OCI-LY3 (cell line): ENCODE measurements around the gene SPAAR.
"Not testable (repeated sequence)": the region's sequence is repeated elsewhere in the genome, so short reads cannot be mapped to it uniquely, and the experiment has no call there.

Experiments
- H2AFZ ChIP-seq: fragments of 200-600, 300-600 bp; shearing (Covaris generic); 2 replicates; pipeline ENCODE4 v1.6.0; 2014; ENCODE audit warnings: antibody characterized with exemption, low read depth, low read length
- H3K27ac ChIP-seq: fragments of 200-600, 300-600 bp; sonication (generic); 2 replicates; pipeline ENCODE4 v1.5.1; 2014; ENCODE audit warnings: mild to moderate bottlenecking, low read length, moderate library complexity, mixed read lengths
- H3K27me3 ChIP-seq: fragments of 200-600, 300-600 bp; sonication (generic); 2 replicates; pipeline ENCODE4 v1.6.1; 2014; ENCODE audit warnings: low read depth, low read length, mixed read lengths
- H3K36me3 ChIP-seq: fragments of 200-600, 300-600 bp; sonication (generic); replicated peaks from 2 replicates; pipeline ENCODE3; 2014; ENCODE audit warnings: low read depth, low read length, mixed read lengths
- H3K4me1 ChIP-seq: fragments of 300-600, 200-600 bp; sonication (generic); 2 replicates; pipeline ENCODE4 v1.6.1; 2014; ENCODE audit warnings: low read length, mixed read lengths
- H3K4me2 ChIP-seq: fragments of 200-600, 300-600 bp; sonication (generic); 2 replicates; pipeline ENCODE4 v1.6.1; 2014; ENCODE audit warnings: low read length, mixed read lengths
- H3K4me3 ChIP-seq: fragments of 300-600, 200-600 bp; sonication (generic); 2 replicates; pipeline ENCODE4 v1.5.1; 2014; ENCODE audit warnings: antibody characterized with exemption, mild to moderate bottlenecking, low read length, moderate library complexity
- H3K79me2 ChIP-seq: fragments of 300-600, 200-600 bp; shearing (Covaris generic); 2 replicates; pipeline ENCODE4 v1.6.1; 2014; ENCODE audit warnings: mild to moderate bottlenecking, low read length, mixed read lengths
- H3K9ac ChIP-seq: fragments of 300-600, 200-600 bp; shearing (Covaris generic); 2 replicates; pipeline ENCODE4 v1.6.0; 2014; ENCODE audit warnings: mild to moderate bottlenecking, low read length, moderate library complexity
- H3K9me3 ChIP-seq: fragments of 200-600, 300-600 bp; shearing (Covaris generic); 2 replicates; pipeline ENCODE4 v1.6.1; 2014; ENCODE audit warnings: low read length, mixed read lengths; ENCODE audit not compliant: insufficient read depth
- H4K20me1 ChIP-seq: fragments of 200-600, 300-600 bp; sonication (generic); 2 replicates; pipeline ENCODE4 v1.6.1; 2016; ENCODE audit warnings: low read length, mixed read lengths; ENCODE audit not compliant: insufficient read depth
- EZH2phosphoT487 ChIP-seq: fragments of 200-600 bp; shearing (Covaris generic); IDR thresholded peaks from 2 replicates; pipeline ENCODE4 v1.6.1; 2018; ENCODE audit warnings: antibody characterized with exemption, mixed run types, low read depth
- TF ChIP-seq, protein P1 (sequence below): fragments of 200-600, 300-600 bp; sonication (generic); IDR thresholded peaks from 2 replicates; pipeline ENCODE4 v1.5.1; 2014; ENCODE audit warnings: antibody characterized with exemption, low read length, low read depth

SPAAR gene

GRCh38 chr9:35896570-35896969 is 12.7 kb upstream of the SPAAR start:
- no peaks in the 10 kb centered on the region for H3K9me3 ChIP-seq
- H3K4me1 ChIP-seq = no peaks in the 10 kb centered on the region
- peaks cover 38% of the 10 kb centered on the region for H3K27me3 ChIP-seq
- H2AFZ ChIP-seq = no peak overlapping the region
- no peak overlapping the region for H3K4me3 ChIP-seq
- H3K36me3 ChIP-seq = no peaks in the 10 kb centered on the region
- no peak overlapping the region for H3K9ac ChIP-seq
- H3K79me2 ChIP-seq = no peaks in the 10 kb centered on the region
- no peaks in the 10 kb centered on the region for H4K20me1 ChIP-seq
- H3K27ac ChIP-seq = no peak overlapping the region
- TF ChIP-seq EZH2phosphoT487 = no peak
- TF ChIP-seq, protein P1, sequence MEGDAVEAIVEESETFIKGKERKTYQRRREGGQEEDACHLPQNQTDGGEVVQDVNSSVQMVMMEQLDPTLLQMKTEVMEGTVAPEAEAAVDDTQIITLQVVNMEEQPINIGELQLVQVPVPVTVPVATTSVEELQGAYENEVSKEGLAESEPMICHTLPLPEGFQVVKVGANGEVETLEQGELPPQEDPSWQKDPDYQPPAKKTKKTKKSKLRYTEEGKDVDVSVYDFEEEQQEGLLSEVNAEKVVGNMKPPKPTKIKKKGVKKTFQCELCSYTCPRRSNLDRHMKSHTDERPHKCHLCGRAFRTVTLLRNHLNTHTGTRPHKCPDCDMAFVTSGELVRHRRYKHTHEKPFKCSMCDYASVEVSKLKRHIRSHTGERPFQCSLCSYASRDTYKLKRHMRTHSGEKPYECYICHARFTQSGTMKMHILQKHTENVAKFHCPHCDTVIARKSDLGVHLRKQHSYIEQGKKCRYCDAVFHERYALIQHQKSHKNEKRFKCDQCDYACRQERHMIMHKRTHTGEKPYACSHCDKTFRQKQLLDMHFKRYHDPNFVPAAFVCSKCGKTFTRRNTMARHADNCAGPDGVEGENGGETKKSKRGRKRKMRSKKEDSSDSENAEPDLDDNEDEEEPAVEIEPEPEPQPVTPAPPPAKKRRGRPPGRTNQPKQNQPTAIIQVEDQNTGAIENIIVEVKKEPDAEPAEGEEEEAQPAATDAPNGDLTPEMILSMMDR = no peak
- H3K4me2 ChIP-seq = no peak overlapping the region

DNA sequence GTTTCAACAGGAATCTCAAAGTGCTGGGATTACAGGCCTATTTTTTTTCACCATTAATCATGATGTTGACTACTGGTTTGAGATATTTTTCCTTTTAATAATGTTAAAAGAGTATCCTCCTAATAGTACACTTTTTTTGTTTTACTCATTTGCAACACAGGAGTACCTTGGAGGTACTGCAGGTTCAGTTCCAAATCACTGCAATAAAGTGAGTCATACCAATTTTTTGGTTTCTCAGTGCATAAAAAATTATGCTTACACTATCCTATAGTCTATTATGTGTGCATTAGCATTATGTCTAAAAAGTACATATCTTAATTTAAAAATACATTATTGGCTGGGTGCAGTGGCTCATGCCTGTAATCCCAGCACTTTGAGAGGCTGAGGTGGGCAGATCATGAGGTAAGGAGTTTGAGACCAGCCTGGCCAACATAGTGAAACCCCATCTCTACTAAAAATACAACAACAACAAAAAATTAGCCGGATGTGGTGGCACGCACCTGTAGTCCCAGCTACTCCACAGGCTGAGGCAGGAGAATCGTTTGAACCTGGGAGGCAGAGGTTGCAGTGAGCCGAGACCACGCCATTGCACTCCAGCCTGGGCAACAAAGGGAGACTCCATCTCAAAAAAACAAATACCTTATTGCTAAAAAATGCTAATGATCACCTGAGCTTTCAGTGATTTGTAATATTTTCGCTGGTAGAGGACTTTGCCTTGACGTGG is 11.8 kb upstream of the SPAAR start:
- H3K9me3 ChIP-seq, H3K79me2 ChIP-seq, H3K9ac ChIP-seq, H3K4me1 ChIP-seq, H3K4me2 ChIP-seq, H3K4me3 ChIP-seq, H2AFZ ChIP-seq, H3K27ac ChIP-seq, H4K20me1 ChIP-seq, H3K36me3 ChIP-seq: not testable (repeated sequence)
- H3K27me3 ChIP-seq = peaks cover 30% of the 10 kb centered on the region

GRCh38 chr9:35898337-35898736 is 11.0 kb upstream of the SPAAR start:
- Histone ChIP-seq H3K27me3 (peaks cover 24% of the 10 kb centered on the region), H3K9me3 (no peaks in the 10 kb centered on the region), H3K4me3 (no peak overlapping the region), H3K79me2 (no peaks in the 10 kb centered on the region), H3K4me2 (no peak overlapping the region), H3K27ac (no peak overlapping the region), H2AFZ (no peak overlapping the region), H3K9ac (no peak overlapping the region), H4K20me1 (no peaks in the 10 kb centered on the region), H3K4me1 (no peaks in the 10 kb centered on the region), H3K36me3 (no peaks in the 10 kb centered on the region)
- no peak for TF ChIP-seq EZH2phosphoT487
- TF ChIP-seq, protein P1 = no peak

DNA sequence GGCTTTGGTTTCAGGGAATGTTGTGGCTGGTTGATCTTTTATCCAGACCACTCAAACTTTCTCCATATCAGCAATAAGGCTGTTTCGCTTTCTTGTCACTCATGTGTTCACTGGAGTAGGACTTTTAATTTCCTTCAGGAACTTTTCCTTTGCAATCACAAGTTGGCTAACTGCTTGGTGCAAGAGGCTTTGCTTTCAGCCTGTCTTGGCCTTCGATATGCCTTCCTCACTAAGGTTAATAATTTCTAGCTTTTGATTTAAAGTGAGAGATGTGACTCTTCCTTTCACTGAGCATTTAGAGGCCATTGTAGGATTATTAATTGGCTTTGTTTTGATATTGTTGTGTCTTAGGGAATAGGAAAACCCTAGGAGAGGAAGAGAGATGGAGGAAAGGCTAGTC is 10.3 kb upstream of the SPAAR start:
- no peaks in the 10 kb centered on the region for H3K4me1 ChIP-seq
- TF ChIP-seq, protein P1 = no peak
- no peak for TF ChIP-seq EZH2phosphoT487
- H3K9ac ChIP-seq = no peak overlapping the region
- no peaks in the 10 kb centered on the region for H3K36me3 ChIP-seq
- H3K27ac ChIP-seq = no peak overlapping the region
- no peaks in the 10 kb centered on the region for H3K9me3 ChIP-seq
- H3K79me2 ChIP-seq = no peaks in the 10 kb centered on the region
- no peak overlapping the region for H2AFZ ChIP-seq
- peaks cover 18% of the 10 kb centered on the region for H3K27me3 ChIP-seq
- H3K4me2 ChIP-seq = no peak overlapping the region
- H3K4me3 ChIP-seq = no peak overlapping the region
- H4K20me1 ChIP-seq = no peaks in the 10 kb centered on the region
